ENCODE measurements around the gene TAF8.

Gene TAF8

DNA sequence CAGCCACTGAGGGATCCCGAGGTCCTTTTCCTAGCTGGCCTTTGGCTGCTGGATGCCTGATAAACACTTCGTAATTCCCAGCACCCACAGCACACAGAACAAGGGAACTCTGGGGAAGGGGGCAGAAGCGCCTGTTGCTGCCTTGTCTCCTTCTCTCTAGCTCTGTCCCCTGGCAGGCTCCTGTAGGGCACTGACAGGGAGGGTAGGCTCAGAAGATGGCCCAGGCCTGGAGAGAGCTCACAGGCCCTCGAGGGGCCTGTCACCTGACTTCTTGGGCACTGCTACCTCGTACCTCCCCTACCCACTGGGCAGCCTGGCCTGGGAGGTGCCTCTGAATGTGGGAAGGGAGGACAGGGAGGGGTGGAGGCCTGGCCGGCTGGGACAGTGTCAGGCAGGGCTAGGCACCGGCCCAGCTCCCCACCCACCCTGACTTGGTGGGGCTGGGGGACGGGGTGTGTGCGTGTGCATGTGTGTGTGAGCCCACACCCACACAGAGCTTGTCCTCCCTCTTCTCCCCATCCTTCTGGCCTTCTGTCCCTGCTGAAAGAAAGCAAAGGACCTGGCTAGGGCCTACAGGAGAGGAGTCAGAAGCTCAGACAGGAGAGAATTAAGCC, 74.0 kb downstream of the TAF8 start:
- no peak for DNase-seq (ENCODE audit: low read depth)

DNA sequence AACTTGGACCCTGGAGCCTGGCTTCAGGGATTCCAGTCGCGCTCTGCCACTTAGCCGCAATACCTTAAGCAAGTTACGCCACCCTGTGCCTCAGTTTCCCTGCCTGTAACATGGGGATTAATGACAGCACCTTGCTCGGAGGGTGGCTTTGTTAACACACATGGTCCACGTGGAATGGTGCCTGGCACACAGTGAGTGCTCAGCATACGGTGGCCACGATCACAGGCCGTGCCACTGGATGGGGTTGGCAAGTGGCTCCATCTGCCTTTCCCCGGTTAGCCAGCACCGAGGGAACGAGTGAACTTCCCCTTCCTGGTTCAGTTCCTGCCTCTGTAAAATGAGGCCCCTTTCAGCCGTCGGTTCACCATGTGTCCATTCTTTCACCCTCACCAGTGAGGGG, 74.9 kb downstream of the TAF8 start:
- no peak for DNase-seq (ENCODE audit: low read depth)

DNA sequence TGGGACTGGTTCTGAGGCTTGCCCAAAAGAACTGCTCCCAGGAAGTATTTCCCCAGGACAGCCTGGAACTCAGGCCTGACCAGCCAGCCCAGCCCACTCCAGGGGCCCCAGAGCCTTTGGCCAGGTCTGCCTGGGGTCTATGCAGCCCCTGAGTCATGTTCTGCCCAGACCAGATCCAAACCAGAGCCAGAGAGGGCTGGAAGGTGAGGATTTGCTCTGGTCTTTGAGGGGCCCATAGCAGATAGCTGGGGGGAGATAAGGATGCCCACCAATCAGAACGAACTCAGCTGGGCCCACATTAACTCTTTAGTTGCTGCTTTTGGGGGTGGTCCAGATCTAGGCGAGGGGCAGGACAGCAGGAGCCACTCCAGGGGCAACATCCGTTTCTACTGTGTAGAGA, 75.3 kb downstream of the TAF8 start:
- no peak for DNase-seq (ENCODE audit: low read depth)

DNA sequence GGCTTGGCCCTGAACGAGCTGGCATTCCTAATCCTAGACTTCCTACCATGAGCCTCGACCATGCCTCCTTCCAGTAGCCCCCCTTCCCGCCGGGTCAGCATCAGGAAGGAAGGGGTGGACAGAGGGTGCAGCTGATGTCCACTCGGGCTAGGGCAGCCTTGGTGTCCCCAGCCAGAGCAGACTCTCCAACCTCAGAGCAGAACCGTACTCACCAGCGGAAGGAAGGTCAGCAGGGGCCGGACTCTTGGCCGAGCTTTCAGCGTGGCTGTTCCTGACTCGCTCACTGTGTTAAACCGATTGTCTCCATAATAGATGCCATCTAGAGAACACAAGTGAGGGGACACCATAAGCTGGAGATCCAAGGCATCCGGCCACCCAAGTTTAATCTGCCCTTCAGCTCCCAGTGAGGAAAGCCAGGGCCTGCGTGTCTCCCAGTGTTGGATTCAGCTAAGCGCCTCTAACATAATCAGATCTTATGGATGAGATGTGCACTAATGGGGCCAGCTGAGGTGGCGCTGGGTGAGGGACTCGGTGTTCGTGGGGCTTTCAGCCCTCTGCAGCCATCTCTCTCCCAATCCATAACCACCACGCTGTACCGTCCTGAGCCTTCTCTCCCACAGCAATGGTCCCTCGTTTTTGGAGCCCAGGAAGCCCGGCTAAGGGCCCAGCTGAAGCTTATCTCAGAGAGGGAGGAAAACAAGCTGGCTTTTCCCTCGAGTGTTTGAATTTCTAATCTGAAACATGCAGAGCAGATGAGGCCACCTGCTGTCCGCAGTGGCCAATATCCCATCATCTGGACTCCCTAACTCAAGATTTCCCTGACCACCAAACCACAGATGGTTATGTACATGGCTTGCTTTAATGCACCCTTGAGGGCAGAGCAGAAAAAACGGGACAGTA, 78.4 kb downstream of the TAF8 start:
- no peak for DNase-seq (ENCODE audit: low read depth)

DNA sequence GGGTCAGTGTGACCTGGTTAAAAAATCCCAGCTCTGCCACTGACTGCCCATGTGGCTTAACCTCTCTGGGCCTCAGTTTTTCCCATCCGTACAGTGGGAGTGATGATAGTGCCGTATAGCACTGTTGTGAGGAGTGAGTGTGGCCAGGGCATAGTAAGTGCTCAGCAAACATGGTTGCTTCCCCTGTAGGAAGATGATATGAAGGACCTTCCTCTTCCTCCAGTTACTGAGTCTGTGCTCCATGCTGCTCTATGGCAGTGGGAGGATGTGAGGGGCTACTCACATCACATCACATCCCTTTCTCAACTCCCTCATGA, 79.0 kb downstream of the TAF8 start:
- DNase-seq (ENCODE audit: low read depth), result no peak

DNA sequence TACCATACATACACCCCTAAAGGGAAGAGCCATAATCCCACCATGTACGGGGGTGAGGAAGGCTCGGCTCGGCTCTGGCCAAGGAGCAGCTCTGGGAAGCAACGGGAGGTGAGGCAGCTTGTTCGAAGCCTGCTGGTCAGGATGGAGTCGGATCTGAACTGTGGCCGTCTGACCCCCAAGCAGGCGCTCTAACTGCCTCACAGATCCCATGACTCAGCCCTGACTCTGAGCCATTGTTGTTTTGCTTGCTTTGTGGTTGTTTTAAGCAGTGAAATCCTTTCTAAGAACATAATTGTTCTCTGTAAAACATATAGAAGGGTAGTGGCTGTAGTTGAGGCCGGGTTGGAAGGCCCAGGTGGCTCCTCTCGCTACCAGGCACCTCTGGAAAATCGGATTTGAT, 81.2 kb downstream of the TAF8 start:
- no peak for DNase-seq (ENCODE audit: low read depth)

DNA sequence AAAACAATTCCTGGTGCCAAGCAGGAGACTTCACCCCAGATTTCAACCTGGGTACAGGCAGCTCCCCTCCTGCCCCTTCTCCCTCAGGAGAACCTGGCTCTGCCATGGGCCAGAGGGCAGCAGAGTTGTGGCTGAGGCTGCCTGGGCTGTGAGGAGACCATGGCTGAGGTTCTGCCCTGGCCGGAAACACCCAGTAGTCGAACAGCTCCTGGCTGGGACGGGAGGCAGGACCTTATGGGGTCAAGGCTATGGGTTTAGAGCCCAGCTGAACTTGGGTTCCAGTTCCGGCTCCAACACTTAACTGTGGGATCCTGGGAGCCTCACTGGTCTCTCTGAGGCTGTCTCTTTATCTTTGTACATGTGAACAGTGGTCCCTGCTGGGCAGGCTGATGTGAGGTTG, 83.6 kb downstream of the TAF8 start:
- DNase-seq (ENCODE audit: low read depth), result no peak

DNA sequence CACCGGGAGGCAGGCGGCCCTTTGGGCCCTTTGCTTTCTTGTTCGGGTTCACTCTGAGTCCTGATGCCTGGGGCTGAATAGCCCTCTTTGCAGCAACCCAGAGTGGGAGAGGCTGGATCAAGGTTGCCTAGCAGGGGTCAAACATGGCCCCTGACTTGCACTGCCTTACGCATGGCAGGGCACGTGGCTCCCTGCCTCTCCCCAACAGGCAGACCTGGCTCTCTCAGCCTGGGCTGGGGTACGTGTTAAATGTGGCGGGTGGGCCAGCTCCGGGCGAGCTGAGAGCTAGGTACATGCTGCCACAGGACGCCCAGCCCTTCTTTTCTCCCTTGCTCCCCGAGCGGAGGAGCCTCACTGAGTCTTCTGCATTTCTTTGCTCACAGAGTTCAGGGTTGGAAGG, 84.8 kb downstream of the TAF8 start:
- no peak for DNase-seq (ENCODE audit: low read depth)

DNA sequence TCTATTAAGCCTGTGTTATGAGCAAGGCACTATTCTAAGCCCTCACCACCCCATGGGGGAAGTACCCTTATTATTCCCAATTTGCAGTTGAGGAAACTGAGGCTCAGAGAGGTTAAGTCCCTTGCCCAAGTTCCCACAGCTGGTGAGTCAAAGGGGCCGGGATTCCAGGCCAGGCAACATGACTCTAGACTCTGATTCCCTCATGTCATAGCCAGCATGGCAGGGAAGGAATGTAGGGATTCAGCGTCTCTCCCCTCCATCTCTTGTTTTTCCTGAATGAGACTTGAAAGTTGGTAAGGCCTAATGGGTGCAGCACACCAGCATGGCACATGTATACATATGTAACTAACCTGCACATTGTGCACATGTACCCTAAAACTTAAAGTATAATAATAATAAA, 85.4 kb downstream of the TAF8 start:
- DNase-seq (ENCODE audit: low read depth), result no peak

DNA sequence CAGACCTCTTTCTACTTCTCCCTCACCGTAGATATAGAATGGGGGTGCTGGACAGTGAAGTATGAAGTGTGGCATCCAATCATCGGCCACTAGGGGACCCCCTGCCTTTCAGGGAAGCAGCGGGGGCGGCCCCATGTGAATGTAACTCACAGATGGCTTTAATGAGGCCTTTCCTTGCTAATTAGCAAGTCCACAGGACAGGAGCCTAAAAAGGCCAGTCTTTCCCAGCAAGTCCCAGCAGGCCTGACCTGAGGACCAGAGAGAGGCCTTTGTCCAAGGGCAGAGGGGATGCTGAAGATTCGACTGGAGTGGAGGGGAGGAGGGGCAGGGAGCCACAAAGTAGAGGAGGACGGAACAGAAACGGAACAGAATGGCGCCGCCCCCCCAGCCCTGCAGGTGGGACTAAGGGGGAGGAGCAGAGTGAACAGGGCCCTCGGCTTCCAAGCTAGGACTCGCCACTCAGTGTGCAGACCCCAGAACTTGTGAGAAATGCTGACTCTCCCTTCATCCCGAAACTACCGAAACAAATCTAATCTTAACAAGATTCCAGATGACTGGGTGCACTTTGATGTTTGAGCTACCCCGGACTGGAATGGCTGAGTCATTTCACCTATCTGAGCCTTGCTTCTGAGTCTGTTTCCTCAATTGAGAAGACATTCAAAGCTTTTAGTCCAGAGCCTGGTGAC, 86.3 kb downstream of the TAF8 start:
- DNase-seq (ENCODE audit: low read depth), result no peak
